HG02840 (cell line): ENCODE data around the gene PITPNM1.

ENCODE experiments used
- ATAC-seq: cut with Tn5 transposase; IDR thresholded peaks from one replicate; pipeline ENCODE4 v1.9.1; 2021; ENCODE audit warnings: mild to moderate bottlenecking, moderate library complexity, moderate number of reproducible peaks; ENCODE audit not compliant: unreplicated experiment, low FRiP score

PITPNM1 gene

GRCh38 chr11:67449116-67449844, 55.9 kb downstream of the PITPNM1 start:
- no peak for ATAC-seq

- no peak for ATAC-seq
Measured at GRCh38 chr11:67448220-67448609, 56.9 kb downstream of the PITPNM1 start.

DNA sequence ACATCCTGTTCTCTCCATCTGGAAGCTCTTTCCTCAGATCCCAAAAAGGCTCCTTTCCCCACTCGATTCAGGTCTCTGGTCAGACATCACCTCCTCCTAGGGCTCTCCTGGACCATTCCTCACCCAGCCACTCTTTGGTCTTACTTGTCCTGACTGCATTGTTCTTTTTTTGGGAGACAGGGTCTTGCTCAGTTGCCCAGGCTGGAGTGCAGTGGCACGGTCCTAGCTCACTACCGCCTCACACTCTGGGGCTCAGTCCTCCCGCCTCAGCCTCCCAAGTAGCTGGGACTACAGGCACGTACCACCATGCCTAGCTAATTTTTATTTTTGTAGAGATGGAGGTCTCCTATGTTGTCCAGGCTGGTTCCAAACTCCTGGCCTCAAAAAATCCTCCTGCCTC, 59.6 kb downstream of the PITPNM1 start:
- no peak for ATAC-seq

DNA sequence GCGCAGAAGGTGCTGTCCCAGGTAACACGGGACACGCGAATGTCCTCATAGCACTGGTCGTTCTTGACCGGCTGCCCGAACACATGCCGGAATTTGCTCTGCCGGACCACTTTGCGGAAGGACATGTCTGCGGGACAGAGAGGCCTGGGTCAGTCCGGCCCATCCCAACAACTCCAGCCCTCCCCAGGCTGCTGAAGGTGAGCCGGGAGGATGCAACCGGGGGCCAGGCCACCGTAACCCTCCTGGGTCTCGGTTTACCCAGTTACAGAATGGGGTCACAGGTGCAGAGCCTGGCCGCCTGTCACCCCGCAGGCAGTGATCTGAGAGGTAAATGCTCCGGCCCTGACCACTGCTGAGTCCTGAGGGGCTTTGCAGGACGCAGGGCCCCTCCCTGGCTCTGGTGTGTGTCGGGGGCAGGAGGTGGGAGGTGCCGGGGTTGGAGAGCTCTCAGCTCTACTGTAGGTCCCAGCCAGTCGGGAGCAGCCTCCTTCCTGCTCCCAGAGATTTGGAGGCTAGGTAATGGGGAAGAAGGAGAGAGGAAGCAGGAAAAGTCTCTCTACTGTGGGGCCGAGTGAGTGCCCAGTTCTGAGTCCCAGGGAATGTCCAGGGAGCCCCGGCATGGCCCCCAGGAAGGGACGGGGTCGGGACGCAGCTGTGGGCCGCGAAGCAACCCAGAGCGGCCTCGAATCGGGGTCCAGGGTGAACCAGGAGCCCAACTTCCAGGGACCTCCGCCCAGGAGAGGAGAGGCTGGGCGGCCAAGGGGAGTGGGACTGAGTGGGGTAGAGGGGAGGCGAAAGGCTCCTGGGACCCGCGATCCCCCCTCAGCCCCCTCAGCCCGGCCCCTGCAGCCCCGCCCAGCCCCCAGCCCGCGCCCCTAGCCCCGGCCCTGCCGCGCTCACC, 62.4 kb downstream of the PITPNM1 start:
- ATAC-seq = no peak
